Amygdala (tissue), 56 donors: ENCODE data around the gene ASIP.
A peak's percentile ranks its signal among the peaks of the same experiment; 100 is the strongest.
"Not testable (repeated sequence)": the region's sequence is repeated elsewhere in the genome, so short reads cannot be mapped to it uniquely, and the experiment has no call there.

ENCODE experiments used
- DNase-seq, 56 donors: peaks; one replicate each; lab custom pipeline; 2025; lab: John Stamatoyannopoulos, UW

Gene ASIP

DNA sequence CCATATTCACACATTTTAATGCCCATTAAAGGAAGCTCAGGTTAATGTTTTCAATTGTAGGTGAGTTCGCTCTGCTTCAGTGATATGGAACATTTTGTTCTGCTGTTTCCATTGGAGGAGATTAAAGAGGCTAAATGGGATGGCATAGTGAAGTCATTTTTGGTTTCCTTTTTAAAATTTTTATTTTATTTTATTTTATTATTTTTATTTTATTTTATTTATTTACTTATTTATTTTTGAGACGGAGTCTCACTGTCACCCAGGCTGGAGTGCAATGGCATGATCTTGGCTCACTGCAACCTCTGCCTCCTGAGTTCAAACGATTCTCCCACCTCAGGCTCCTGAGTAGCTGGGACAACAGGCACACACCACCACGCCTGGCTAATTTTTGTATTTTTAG lies 792 bp downstream of the ASIP start:
- DNase-seq = not testable (repeated sequence)

DNA sequence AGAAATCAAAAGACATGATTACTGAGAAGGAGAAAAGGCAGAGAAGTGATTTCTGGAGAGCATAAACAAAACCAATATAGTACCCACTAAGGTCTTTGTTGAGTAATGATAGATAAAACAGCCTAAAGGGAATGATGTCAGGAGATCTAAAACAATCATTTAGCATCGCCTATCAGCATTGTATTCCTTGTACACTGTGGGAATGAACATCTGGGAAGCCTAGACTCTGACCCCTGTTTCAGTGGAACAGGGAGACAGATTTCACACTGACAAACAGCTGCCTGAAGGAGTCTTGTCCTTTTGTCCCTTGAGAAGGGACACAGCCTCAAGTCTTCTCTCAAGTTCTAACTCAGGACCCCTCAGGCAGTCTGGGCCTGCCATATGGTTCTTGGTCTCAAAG lies 1.7 kb downstream of the ASIP start:
- DNase-seq = no peak

DNA sequence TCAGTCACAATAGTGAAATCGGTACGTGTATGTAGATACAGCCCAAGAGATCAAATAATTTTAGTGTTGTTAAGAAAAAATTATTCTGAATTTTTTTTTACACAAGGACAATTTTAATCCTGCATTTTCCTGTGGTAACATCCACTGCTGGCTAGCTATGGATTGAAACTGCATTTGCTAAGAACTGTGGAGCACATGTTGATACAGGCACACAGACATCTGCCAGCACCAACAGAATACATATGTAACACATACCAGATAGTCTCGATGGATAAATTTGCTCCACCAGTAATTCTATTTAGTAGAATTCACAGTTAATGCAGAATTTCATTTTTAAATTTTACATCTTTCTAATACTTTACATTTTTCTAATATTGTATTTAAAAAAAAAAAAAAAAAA lies 2.2 kb downstream of the ASIP start:
- no peak for DNase-seq

DNA sequence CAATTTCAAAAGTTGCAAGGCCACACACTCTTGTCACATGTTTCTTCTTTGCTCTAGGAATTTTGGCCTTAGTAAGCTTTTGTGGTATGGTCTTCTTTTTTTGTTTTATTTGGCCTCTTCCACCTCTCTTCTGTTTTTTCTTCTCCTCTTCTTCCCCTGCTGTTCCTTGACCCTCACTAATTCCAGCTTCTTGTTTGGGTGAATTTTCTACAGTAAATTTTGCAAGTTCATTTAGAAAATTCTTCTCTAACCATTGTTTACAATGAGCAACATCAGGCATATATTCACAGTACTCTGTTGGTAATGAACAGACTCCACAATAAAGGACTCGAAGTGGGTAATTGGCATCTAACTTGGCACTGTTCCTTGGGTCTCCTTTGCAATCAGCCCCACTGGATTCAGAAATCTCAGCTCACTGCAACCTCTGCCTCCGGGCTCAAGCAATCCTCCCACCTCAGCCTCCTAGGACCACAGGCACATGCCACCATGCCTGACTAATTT lies 5.0 kb downstream of the ASIP start:
- DNase-seq = no peak

- no peak for DNase-seq
Observed at GRCh38 chr20:34249291-34249690, 8.1 kb downstream of the ASIP start.

GRCh38 chr20:34250005-34250404 lies 8.8 kb downstream of the ASIP start:
- no peak for DNase-seq

- no peak for DNase-seq
Observed at GRCh38 chr20:34251619-34252018, 10.4 kb downstream of the ASIP start.

- not testable (repeated sequence) for DNase-seq
Observed at GRCh38 chr20:34252431-34253086, 11.3 kb downstream of the ASIP start.

DNA sequence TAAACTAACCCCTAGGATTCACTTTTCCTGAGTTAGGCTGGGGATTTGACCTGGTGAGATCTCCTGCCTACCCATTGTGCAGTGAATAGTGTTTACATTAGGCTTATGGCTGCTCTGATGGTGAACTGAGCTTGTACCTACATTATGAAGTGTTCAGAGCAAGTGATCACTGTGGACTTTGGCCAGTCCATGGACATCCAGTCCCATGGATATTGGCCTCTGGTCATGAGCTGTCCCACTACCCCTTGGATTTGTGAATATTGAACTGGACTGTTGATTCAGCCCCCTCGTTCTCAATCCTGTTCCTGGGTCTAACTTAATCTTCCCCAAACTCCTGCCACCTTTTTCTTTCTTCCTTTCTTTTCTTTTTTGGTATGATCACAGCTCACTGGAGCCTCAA lies 13.8 kb downstream of the ASIP start:
- DNase-seq = no peak

DNA sequence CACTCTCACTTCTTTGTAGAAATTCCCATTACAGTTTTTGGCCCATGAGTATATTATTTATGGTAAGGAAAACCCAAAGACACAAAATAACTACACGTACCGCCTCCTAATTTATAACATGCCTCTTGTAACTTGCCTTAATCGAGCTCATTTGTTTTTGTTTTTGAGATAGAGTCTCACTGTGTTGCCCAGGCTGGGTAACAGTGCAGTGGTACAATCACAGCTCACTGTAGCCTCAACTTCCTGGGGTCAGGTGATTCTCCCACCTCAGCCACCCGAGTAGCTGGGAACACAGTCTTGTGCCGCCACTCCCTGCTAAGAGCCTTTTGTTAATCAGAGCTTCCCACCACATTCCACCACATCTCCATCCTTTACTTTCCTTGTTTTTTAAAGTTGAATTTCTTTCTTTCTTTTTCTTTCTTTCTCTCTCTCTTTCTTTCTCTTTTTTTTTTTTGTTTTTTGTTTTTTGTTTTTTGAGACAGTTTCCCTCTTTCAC lies 15.5 kb downstream of the ASIP start:
- no peak for DNase-seq

GRCh38 chr20:34260208-34260942 lies 19.2 kb downstream of the ASIP start:
- no peak for DNase-seq

GRCh38 chr20:34262488-34263288 lies 21.5 kb downstream of the ASIP start:
- DNase-seq = peak in 1 of 56 donors; percentile 1

- DNase-seq = not testable (repeated sequence)
Observed at GRCh38 chr20:34263468-34263867, 22.2 kb downstream of the ASIP start.

DNA sequence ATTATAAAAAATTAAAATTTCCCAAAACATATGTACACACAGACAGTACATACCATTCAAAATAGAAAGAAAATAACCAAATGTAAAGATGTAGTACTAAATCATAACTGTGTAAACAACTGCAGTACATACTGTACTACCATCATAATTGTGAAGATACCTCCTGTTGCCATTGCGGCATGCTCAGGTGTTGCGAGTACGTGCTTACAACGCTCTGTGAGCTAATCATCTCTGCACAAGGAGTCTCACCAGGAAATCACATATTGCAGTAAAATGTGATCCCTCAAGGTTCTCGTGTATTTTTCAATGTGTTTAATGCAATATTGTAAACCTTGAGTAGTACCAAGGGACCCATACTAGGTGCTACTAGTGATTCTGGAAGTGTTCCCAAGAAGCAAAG lies 22.9 kb downstream of the ASIP start:
- DNase-seq = no peak

GRCh38 chr20:34268145-34268544 lies 26.9 kb downstream of the ASIP start:
- no peak for DNase-seq

GRCh38 chr20:34268851-34269636 lies 27.8 kb downstream of the ASIP start:
- DNase-seq = peak in 12 of 56 donors; percentile 1 to 31 (median 10)

DNA sequence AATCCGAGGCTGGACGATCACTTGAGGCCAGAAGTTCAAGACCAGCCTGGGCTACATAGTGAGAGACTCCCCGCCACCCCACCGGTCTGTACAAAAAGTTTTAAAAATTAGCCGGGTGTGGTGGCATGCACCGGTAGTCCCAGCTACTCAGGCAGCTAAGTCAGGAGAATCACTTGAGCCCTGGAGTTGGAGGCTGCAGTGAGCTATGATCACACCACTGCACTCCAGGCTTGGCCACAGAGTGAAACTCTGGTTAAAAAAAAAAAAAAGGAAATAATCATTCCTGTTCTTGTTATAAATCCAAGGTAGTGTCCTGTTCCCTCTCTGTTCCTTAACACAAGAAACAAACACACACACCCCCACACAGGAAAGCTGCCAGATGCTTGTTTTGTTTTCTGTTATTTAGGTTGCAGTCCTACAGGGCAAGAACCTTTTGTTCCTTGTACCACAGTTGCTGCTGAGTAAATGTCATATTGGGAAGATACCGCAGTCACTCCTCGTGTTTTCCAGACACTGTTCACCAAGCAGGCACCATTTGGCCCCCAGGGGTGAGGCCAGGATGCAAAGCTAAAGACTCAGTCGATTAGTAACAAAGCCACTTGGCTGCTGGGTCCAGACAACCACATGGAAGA lies 28.9 kb downstream of the ASIP start:
- DNase-seq = peak in 1 of 56 donors; percentile 0

DNA sequence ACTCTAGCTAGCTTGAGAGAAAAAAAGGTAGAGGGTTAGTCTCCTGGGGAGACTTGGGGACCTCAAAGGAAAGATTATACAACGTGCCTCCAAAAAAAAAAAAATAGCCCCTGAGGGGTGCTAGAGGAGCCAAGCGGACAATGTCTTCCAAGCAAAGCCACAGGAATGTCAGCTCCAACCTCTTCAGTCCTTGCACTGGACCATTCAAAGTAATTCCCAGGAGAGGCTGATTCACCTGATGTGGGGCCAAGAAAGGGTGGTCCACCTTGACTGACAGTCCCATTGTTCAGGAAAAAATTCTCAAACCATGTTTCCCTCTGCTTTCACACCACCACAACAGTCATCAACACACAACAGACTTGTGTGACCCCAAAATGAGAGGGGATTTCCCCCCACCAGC lies 30.7 kb downstream of the ASIP start:
- DNase-seq = no peak

DNA sequence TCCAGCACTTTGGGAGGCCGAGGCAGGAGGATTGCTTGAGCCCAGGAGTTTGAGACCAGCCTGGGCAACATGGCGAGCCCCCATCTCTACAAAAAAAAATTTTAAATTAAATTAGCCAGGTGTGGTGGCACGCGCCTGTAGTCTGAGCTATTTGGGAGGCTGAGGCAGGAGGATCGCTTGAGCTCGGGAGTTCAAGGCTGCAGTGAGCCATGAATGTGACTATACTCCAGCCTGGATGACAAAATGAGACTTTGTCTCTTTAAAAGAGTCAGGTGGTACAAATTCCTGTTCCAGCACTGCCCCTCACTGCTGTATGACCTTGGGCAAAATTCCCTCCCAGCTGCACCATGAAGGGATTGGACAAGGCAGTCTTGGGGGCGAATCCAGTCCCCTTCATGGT lies 33.5 kb downstream of the ASIP start:
- no peak for DNase-seq

GRCh38 chr20:34281177-34281576 lies 40.0 kb downstream of the ASIP start:
- no peak for DNase-seq
